ENCODE data around the gene CD52. TPM values are rescaled to one million over a fixed set of nuclear protein-coding genes. Genes with fewer than 3 reads are reported as not detected.

Gene CD52
- total RNA-seq, 6 experiments from 2014 or later, result 2.8 to 17.6 (median 8.5) TPM

DNA sequence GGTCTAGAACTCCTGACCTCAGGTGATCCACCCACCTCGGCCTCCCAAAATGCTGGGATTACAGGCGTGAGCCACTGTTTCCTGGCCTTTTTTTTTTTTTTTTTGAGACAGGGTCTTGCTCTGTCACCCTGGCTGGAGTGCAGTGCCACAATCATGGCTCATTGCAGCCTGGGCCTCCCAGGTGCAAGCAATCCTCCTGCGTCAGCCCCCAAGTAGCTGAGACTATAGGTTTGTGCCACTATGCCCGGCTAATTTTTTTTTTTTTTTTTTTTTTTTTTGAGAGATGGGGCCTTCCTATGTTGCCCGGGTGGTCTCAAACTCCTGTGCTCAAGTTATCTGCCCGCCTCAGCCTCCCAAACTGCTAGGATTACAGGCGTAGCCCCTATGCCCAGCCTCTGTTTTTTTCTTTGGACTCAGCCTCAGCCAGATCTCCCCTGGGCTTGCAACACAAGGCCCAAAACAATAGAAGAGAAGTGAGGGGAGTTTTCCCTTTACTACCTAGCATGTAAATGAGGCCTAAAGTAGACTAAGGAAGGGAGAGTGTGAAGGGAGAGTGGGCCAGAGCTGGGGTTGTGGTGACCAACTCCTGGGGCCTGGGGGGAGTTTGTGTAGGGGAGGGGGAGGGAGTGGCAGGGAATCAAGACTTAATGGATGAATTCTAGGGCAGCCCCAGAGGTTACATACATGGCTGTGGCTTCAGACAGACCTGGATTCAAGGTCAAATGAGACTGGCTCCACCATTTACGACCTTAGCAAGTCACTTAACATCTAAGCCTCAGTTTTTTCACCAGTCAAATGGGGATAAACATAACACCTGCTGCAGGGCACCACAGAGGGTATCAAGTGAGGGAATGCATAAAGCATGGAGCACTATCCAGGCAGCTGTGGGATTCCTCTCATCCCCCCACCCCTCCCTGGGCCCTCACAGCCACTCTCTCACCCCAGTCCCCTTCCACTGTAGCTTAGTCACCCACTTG lies 1.6 kb upstream of the CD52 start:
- 66% methylated on average over 4 of the region's 8 CpGs for WGBS (ENCODE audit: insufficient coverage, low coverage, low lambda C conversion rate, missing lambda C conversion rate)
- no peak overlapping the region for H3K27ac ChIP-seq
- TF ChIP-seq POLR2A (IDR thresholded peaks at IDR 0.05) (no peak), CTCF (IDR thresholded peaks at IDR 0.05) (no peak)
- no peak overlapping the region for H3K4me3 ChIP-seq
- intact Hi-C loops (cut with DNase I), result no loop called here
- DNase-seq, result no peak
- H3K27me3 ChIP-seq, result no peaks in the 10 kb centered on the region
- H3K4me1 ChIP-seq, result no peaks in the 10 kb centered on the region
- ATAC-seq, result no peak
- no peaks in the 10 kb centered on the region for H3K36me3 ChIP-seq
- H3K9me3 ChIP-seq, result no peaks in the 10 kb centered on the region

DNA sequence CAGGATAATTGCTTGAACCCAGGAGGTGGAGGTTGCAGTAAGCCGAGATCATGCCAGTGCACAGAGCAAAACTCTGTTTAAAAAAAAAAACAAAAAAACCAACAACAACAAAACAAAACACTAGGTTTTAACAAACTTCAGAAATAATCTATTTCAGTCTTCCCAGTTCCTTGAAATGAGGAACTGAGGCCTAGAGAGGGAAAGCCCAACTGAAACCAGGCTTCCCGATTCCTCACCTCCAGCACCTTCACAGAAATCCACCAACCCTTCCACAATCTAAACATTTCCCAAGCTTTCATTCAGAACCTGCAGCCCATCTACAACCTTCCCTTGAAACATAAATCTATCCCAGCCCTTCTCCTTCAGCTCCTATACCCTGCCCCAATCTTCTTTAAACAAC lies 612 bp upstream of the CD52 start:
- H3K9me3 ChIP-seq, result no peaks in the 10 kb centered on the region
- no peak for TF ChIP-seq POLR2A (IDR thresholded peaks at IDR 0.05)
- ATAC-seq, result no peak
- no peak overlapping the region for H3K4me3 ChIP-seq
- no peaks in the 10 kb centered on the region for H3K4me1 ChIP-seq
- no peaks in the 10 kb centered on the region for H3K27me3 ChIP-seq
- H3K27ac ChIP-seq, result no peak overlapping the region
- 60% methylated on average over 2 of the region's 2 CpGs for WGBS (ENCODE audit: insufficient coverage, low coverage, low lambda C conversion rate, missing lambda C conversion rate)
- no peak for DNase-seq
- no peaks in the 10 kb centered on the region for H3K36me3 ChIP-seq
- intact Hi-C loops (cut with DNase I), result no loop called here

DNA sequence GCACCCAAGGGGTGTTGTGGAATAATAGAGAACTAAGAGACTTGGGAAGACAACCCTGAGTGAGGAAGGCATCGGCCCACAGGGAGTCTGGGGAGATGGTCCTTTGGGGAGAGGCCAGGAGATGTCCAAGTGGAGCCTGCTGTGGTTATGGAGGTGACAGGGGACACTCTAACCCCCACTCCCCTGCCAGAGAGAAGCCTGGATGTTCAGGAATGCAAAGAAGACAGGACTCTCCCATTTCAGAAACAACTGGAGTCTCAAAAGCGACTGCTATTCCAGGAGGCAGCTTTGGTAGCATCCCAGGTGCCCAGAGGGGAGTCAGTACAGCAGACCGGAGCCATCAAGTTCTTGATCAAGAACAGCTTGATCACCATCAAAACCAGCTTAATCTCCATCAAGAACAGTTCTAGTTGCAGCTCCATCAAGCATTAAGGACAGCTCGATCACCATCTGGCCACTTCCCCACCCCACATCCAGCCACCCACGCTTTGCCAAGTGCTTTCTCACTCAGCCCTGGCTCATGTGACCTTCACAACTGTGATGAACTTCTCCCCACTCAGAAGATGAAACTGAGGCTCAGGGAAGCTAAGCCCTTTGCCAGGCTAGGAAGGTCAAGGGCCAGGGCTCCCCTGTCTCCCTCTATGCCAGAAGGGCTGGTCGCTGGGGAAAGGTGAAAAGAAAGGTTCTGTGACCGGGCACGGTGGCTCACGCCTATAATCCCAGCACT lies 743 bp downstream of the CD52 start:
- TF ChIP-seq CTCF (IDR thresholded peaks at IDR 0.05), result no peak
- TF ChIP-seq POLR2A (IDR thresholded peaks at IDR 0.05), result no peak
- Histone ChIP-seq H3K27ac (peak overlapping the region; percentile 8 to 22 (median 10)), H3K36me3 (no peaks in the 10 kb centered on the region), H3K4me3 (peak overlapping the region in 1 of 3 donors; percentile 35), H3K4me1 (no peaks in the 10 kb centered on the region), H3K9me3 (no peaks in the 10 kb centered on the region), H3K27me3 (no peaks in the 10 kb centered on the region)
- intact Hi-C loops (cut with DNase I), result no loop called here
- DNase-seq, result no peak
- ATAC-seq, result peak in 3 of 4 donors; percentile 10 to 47 (median 23)
- 55% methylated on average over 7 of the region's 9 CpGs for WGBS (ENCODE audit: insufficient coverage, low coverage, low lambda C conversion rate, missing lambda C conversion rate)

DNA sequence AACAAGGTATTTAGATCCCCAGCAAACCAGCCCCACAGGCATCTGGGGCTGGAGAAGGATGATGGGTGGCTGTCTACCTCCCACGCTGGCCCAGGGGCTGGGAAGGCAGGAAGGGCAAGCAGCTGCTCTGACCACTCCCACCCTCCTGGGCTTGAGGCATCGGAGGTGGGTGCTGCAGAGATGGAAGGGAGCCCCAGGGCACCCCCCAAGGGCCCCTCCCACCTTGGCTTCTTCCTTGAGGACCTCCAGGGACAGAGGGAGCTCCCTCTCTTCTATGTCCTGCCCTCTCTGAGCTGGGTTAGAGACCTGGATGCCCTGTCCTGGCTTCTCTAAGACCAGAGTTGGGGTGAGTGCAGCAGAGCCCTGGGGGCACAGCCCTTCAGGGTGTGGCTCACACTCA lies 3.1 kb downstream of the CD52 start:
- Histone ChIP-seq H3K4me1 (no peaks in the 10 kb centered on the region), H3K9me3 (no peaks in the 10 kb centered on the region), H3K4me3 (no peak overlapping the region), H3K27me3 (no peaks in the 10 kb centered on the region), H3K36me3 (no peaks in the 10 kb centered on the region), H3K27ac (no peak overlapping the region)
- no peak for TF ChIP-seq CTCF (IDR thresholded peaks at IDR 0.05)
- TF ChIP-seq POLR2A (IDR thresholded peaks at IDR 0.05), result no peak
- DNase-seq (no peak), ATAC-seq (no peak)
- no CpG with 5 or more reads among the region's 2 CpGs for WGBS (ENCODE audit: insufficient coverage, low coverage, low lambda C conversion rate, missing lambda C conversion rate)
- intact Hi-C loops (cut with DNase I), result loop anchor here (5.0 kb wide), 1 partner anchor 39 kb away; the partner anchor contains the start of gene SH3BGRL3 (in 2 of the 2)
